IPS-18a (cell line): Measurements from ENCODE around the gene SLC39A8.
"Not testable (repeated sequence)": the region's sequence is repeated elsewhere in the genome, so short reads cannot be mapped to it uniquely, and the experiment has no call there.

Experiments
- H3K27ac ChIP-seq: one replicate; pipeline ENCODE4 v1.5.1; 2013; ENCODE audit warnings: low read length
- H3K27me3 ChIP-seq: one replicate; pipeline ENCODE4 v1.6.1; 2013; ENCODE audit warnings: mild to moderate bottlenecking, low read length; ENCODE audit not compliant: control insufficient read depth, insufficient read depth
- H3K36me3 ChIP-seq: one replicate; pipeline ENCODE4 v1.6.1; 2013; ENCODE audit warnings: low read depth, low read length; ENCODE audit not compliant: control insufficient read depth
- H3K4me1 ChIP-seq: one replicate; pipeline ENCODE4 v1.6.1; 2013; ENCODE audit warnings: low read depth, low read length; ENCODE audit not compliant: control insufficient read depth
- H3K4me3 ChIP-seq: one replicate; pipeline ENCODE4 v1.5.1; 2013; ENCODE audit warnings: low read length
- H3K9ac ChIP-seq: one replicate; pipeline ENCODE4 v1.6.1; 2013; ENCODE audit warnings: mild to moderate bottlenecking, low read length, moderate library complexity
- H3K9me3 ChIP-seq: one replicate; pipeline ENCODE4 v1.6.1; 2013; ENCODE audit warnings: low read depth, low read length; ENCODE audit not compliant: control insufficient read depth

Gene SLC39A8

DNA sequence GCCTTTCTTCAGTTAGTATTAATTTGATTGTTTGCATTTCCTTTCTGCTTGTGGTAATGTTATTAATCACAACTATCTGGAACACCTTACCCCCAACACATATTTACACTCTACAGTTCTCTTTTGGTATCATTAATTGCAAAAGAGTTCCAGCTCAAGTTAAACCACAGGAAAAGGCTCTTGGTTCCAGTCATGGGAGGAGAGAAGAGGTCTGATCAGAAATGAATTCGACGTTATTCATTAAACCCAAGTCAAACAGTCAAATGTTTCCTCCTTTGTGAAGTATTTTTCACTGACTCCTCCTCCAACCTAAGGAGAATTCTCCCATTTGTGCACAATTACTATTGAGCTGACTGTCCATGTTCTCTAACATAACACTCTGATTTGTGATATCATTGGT lies 91.4 kb downstream of the SLC39A8 start:
- no peaks in the 10 kb centered on the region for H3K4me1 ChIP-seq
- no peaks in the 10 kb centered on the region for H3K9me3 ChIP-seq
- H3K4me3 ChIP-seq = no peak overlapping the region
- no peak overlapping the region for H3K9ac ChIP-seq
- no peaks in the 10 kb centered on the region for H3K36me3 ChIP-seq
- no peaks in the 10 kb centered on the region for H3K27me3 ChIP-seq
- H3K27ac ChIP-seq = no peak overlapping the region

DNA sequence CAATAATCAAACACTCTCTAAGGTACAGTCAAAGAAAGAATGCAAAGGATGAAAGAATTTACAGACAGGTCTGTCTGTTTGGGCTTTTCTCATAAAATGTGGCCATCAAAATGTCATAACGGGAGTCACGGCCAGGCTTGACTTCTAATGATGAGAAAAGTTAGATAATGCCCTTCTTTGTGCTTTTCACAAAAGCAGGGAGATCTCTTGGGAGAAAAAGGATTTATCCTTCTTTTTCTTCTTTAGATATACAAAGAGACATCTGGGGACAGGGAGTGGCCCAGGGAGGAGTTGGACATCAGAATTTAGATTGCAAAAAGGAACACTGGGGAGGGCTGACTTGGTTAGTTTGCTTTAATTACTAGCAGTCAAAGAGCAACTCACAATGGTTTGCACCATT lies 93.1 kb downstream of the SLC39A8 start:
- no peak overlapping the region for H3K4me3 ChIP-seq
- H3K36me3 ChIP-seq = no peaks in the 10 kb centered on the region
- no peak overlapping the region for H3K9ac ChIP-seq
- no peaks in the 10 kb centered on the region for H3K4me1 ChIP-seq
- no peaks in the 10 kb centered on the region for H3K27me3 ChIP-seq
- H3K9me3 ChIP-seq = no peaks in the 10 kb centered on the region
- no peak overlapping the region for H3K27ac ChIP-seq

DNA sequence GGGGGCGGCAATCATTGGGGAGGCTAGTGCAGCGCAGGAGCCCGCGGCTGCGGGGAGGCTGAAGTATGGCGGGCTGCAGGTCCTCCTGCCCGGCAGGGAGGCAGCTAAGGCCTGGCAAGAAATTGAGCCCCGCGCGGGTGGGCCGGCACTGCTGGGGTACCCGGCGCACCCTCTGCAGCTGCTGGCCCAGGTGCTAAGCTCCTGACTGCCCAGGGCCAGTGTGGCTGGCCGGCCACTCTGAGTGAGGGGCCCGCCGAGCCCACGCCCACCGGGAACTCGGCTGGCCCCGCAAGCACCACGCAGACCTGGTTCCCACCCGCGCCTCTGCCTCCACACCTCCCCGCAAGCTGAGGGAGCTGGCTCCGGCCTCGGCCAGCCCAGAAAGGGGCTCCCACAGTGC lies 94.9 kb downstream of the SLC39A8 start:
- no peak overlapping the region for H3K4me3 ChIP-seq
- no peaks in the 10 kb centered on the region for H3K4me1 ChIP-seq
- no peak overlapping the region for H3K9ac ChIP-seq
- no peaks in the 10 kb centered on the region for H3K27me3 ChIP-seq
- no peaks in the 10 kb centered on the region for H3K36me3 ChIP-seq
- H3K9me3 ChIP-seq = no peaks in the 10 kb centered on the region
- no peak overlapping the region for H3K27ac ChIP-seq

DNA sequence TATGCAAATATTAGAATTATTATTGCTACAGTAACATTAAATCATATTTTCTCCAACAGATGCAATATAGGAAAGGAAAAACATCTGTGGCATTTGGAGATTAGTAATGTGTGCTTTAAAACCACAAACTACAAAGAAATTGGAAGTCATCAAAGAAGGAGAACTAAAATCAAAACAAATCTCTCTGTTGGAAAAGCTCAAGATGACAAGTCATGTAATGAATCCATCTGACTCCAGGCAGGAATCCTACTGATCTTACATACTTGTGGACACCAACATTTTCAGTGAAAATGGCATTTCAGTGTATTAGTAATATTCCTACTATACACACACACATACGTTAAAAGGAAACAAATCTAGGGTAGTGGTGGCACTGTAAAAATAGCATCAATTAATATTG lies 98.2 kb downstream of the SLC39A8 start:
- H3K36me3 ChIP-seq = no peaks in the 10 kb centered on the region
- H3K27me3 ChIP-seq = no peaks in the 10 kb centered on the region
- H3K27ac ChIP-seq = no peak overlapping the region
- no peak overlapping the region for H3K4me3 ChIP-seq
- H3K9me3 ChIP-seq = no peaks in the 10 kb centered on the region
- no peaks in the 10 kb centered on the region for H3K4me1 ChIP-seq
- no peak overlapping the region for H3K9ac ChIP-seq

DNA sequence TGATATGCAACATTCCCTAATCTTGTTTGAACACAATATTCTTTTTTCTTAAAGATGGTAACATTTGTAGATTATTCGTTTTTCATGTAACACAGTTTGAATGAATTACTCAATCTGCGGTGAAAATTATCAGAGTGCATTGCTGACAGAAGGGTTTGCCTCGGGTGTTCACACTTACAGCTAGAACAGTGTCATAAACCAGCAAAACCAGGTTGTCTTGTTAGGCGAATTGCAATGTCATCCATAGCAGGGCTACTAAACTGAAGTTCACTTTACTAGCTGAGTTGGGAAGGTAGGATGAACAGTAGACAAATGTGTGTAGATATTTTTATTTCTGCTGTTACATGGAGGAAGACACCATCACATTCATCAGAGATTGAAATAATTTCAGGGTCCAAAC lies 98.9 kb downstream of the SLC39A8 start:
- Histone ChIP-seq H3K27ac (no peak overlapping the region), H3K9me3 (no peaks in the 10 kb centered on the region), H3K4me1 (no peaks in the 10 kb centered on the region), H3K36me3 (no peaks in the 10 kb centered on the region), H3K9ac (no peak overlapping the region), H3K4me3 (no peak overlapping the region), H3K27me3 (no peaks in the 10 kb centered on the region)

DNA sequence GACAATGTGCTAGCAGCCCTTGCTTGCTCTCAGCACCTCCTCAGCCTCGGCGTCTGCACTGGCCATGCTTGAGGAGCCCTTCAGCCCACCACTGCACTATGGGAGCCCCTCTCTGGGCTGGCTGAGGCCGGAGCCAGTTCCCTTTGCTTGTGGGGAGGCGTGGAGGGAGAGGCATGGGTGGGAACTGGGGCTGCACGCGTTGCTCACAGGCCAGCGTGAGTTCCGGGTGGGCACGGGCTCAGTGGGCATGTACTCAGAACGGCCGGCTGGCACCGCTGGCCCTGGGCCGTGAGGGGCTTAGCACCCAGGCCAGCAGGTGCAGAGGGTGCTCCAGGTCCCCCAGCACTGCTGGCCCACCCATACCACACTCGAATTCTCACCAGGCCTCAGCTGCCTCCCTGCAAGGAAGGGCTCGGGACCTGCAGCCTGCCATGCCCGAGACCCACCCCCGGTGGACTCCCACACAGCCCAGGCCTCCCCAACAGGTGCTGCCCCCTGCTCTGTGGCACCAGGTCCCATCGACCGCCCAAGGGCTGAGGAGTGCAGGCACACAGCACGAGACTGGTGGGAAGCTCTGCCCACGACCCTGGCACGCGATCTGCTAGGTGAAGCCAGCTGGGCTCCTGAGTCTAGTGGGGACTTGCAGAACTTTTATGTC lies 100.3 kb downstream of the SLC39A8 start:
- H3K9ac ChIP-seq = no peak overlapping the region
- H3K27ac ChIP-seq = no peak overlapping the region
- H3K4me3 ChIP-seq = no peak overlapping the region
- H3K27me3 ChIP-seq = no peaks in the 10 kb centered on the region
- H3K9me3 ChIP-seq = no peaks in the 10 kb centered on the region
- no peaks in the 10 kb centered on the region for H3K4me1 ChIP-seq
- no peaks in the 10 kb centered on the region for H3K36me3 ChIP-seq

DNA sequence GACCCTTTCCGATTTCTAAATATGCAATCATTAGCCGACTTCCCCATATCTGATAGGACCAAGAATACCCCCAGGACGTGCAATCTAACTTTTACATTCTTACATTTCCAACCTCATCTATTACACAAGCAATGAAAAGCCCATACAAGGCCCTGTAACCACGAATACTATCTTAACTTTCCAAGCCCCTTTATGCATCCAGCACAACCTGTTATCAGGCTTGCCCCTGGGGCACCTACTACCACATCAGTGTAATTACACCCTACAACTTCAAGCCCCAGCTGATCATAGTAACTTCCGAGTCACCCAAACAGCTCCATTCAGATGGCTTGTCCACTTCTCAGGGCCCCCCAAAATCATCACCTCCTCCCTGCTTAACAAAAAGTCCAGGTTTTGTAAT lies 102.0 kb downstream of the SLC39A8 start:
- H3K4me1 ChIP-seq, H3K4me3 ChIP-seq: not testable (repeated sequence)

DNA sequence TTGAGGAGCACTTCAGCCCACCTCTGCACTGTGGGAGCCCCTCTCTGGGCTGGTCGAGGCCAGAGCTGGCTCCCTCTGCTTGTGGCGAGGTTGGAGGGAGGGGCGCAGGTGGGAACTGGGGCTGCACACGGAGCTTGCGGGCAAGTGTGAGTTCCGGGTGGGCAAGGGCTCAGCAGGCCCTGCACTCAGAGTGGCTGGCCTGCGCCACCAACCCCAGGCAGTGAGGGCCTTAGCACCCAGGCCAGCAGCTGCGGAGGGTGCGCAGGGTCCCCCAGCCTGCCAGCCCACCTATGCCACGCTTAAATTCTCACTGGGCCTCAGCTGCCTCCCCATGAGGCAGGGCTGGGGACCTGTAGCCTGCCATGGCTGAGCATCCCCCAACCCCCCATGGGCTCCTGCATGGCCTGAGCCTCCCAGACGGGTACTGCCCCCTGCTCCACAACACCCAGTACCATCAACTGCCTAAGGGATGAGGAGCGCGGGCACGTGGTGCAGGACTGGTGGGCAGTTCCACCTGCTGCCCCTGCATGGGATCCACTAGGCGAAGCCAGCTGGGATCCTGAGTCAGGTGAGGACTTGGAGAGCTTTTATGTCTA lies 110.9 kb downstream of the SLC39A8 start:
- Histone ChIP-seq H3K9ac (no peak overlapping the region), H3K9me3 (no peaks in the 10 kb centered on the region), H3K36me3 (no peaks in the 10 kb centered on the region), H3K4me3 (no peak overlapping the region), H3K4me1 (no peaks in the 10 kb centered on the region), H3K27me3 (no peaks in the 10 kb centered on the region), H3K27ac (no peak overlapping the region)

More for the DNA sequence above, 102.0 kb downstream of the SLC39A8 start:
- not testable (repeated sequence) for H3K27ac ChIP-seq, H3K9ac ChIP-seq, H3K36me3 ChIP-seq, H3K9me3 ChIP-seq, H3K27me3 ChIP-seq

DNA sequence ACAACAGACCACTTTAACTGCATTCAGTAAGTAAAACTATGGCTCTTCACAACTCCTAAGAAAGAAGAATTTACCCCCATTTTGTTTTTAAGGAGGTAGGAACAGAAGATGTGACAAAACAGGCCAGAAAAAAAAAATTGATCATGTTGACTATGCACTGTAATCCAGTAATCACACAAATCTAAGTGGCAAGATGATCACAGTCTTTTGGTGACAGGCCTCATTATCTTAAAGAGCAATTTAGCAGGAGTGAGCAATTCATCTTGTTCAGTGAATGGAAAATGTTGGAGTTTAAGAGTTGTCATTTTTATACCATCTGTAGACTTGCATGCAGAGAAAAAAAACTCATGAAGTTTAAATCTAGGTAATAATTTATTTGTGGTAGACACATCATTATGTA lies 115.1 kb downstream of the SLC39A8 start:
- Histone ChIP-seq H3K27me3 (no peaks in the 10 kb centered on the region), H3K4me1 (no peaks in the 10 kb centered on the region), H3K9ac (no peak overlapping the region), H3K27ac (no peak overlapping the region), H3K9me3 (no peaks in the 10 kb centered on the region), H3K36me3 (no peaks in the 10 kb centered on the region), H3K4me3 (no peak overlapping the region)

DNA sequence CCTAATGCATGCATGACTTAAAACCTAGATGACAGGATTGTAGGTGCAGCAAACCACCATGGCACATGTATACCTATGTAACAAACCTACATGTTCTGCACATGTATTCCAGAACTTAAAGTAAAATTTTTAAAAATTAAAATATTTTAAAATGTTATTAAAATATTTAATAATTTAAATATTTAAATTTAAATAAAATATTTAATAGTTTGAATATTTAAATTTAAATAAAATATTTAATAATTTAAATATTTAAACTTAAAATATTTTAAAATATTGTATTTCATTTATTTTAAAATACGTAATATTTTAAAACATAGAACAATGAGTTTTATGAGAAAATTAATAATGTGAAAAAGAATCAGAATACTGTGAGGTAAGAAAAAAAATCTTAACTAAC lies 117.9 kb downstream of the SLC39A8 start:
- Histone ChIP-seq H3K9ac (no peak overlapping the region), H3K27ac (no peak overlapping the region), H3K4me3 (no peak overlapping the region), H3K4me1 (no peaks in the 10 kb centered on the region), H3K36me3 (no peaks in the 10 kb centered on the region), H3K27me3 (no peaks in the 10 kb centered on the region), H3K9me3 (no peaks in the 10 kb centered on the region)

DNA sequence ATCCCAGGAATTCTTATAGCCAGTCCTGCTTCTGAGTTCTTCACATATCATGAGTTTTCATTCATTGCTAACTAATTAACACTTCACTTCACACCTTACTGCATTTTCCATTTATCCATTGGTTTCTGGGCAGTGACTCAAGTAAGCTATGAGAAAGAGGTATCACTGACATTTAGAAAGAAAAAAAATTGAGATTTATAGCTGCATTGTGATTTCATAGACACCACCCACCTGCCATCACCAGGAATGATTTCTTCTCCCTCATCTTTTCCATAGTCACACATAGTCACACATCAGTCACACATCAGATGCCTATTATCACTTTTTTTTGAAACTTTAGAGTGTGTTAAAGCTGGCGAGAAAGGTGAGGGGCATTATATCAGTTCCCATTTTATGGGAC lies 121.8 kb downstream of the SLC39A8 start:
- Histone ChIP-seq H3K27ac (no peak overlapping the region), H3K4me3 (no peak overlapping the region), H3K9ac (no peak overlapping the region), H3K4me1 (peaks cover 14% of the 10 kb centered on the region), H3K36me3 (no peaks in the 10 kb centered on the region), H3K27me3 (no peaks in the 10 kb centered on the region), H3K9me3 (no peaks in the 10 kb centered on the region)

DNA sequence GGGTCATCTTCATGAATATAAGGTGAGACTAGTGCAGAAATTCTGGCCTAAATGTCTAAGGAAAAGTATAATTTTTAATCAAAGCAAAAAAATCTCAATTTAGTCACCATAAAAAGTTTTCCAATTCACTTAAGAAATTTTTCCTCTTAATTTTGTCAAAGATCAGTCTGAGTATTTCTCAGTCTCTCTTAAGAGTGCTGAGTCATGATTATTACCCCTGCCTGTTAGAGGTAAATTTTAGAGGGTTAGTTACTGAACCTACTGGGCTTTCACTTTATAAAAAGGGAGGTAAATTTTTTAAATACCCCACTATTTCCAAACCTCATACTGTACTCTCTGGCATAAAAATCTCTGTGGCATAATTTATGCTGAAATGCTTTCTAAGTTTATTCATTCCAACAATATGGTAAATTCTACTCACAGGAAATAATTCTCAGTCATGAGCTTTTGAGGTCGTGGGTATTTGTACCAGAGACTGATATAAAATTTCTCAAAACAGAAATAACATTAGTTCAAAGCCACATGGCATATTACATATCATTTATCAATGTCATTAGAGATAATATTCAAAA lies 122.4 kb downstream of the SLC39A8 start:
- Histone ChIP-seq H3K36me3 (no peaks in the 10 kb centered on the region), H3K27me3 (no peaks in the 10 kb centered on the region), H3K27ac (no peak overlapping the region), H3K4me1 (peaks cover 17% of the 10 kb centered on the region), H3K9ac (no peak overlapping the region), H3K9me3 (no peaks in the 10 kb centered on the region), H3K4me3 (no peak overlapping the region)
